GM21515 (cell line): Measurements from ENCODE around the gene ZNF331.

ENCODE experiments used
- ATAC-seq: cut with Tn5 transposase; IDR thresholded peaks from one replicate; pipeline ENCODE4 v1.9.1; 2021; ENCODE audit not compliant: unreplicated experiment

ZNF331 gene

GRCh38 chr19:53520547-53521372 is 17.2 kb upstream of the ZNF331 start:
- peak; percentile 96 for ATAC-seq

GRCh38 chr19:53521373-53522202 is 16.4 kb upstream of the ZNF331 start:
- ATAC-seq = no peak

- ATAC-seq = no peak
These were observed 12.0 kb upstream of the ZNF331 start for GRCh38 chr19:53525922-53526321.

GRCh38 chr19:53530622-53531021 is 7.3 kb upstream of the ZNF331 start:
- ATAC-seq = no peak

GRCh38 chr19:53531457-53531856 is 6.5 kb upstream of the ZNF331 start:
- no peak for ATAC-seq

GRCh38 chr19:53532362-53532761 is 5.6 kb upstream of the ZNF331 start:
- ATAC-seq = no peak

- no peak for ATAC-seq
These were observed 1.8 kb upstream of the ZNF331 start for GRCh38 chr19:53536225-53536548.

- no peak for ATAC-seq
These were observed 824 bp upstream of the ZNF331 start for GRCh38 chr19:53537121-53537520.

GRCh38 chr19:53538378-53539109 is 599 bp downstream of the ZNF331 start:
- ATAC-seq = peak; percentile 28

GRCh38 chr19:53540091-53540490 is 2.1 kb downstream of the ZNF331 start:
- ATAC-seq = no peak

- ATAC-seq = no peak
These were observed 4.0 kb downstream of the ZNF331 start for GRCh38 chr19:53541971-53542370.

GRCh38 chr19:53545271-53546065 is 7.5 kb downstream of the ZNF331 start:
- ATAC-seq = no peak

GRCh38 chr19:53546758-53547513 is 9.0 kb downstream of the ZNF331 start:
- ATAC-seq = no peak

- ATAC-seq = no peak
These were observed 11.4 kb downstream of the ZNF331 start for GRCh38 chr19:53549340-53549739.

GRCh38 chr19:53552001-53552721 is 14.2 kb downstream of the ZNF331 start:
- no peak for ATAC-seq

- no peak for ATAC-seq
These were observed 15.2 kb downstream of the ZNF331 start for GRCh38 chr19:53553156-53553555.

- ATAC-seq = peak; percentile 55
These were observed 16.2 kb downstream of the ZNF331 start for GRCh38 chr19:53553865-53554791.

GRCh38 chr19:53554804-53555203 is 16.9 kb downstream of the ZNF331 start:
- ATAC-seq = no peak
